ENCODE results near the gene ZNF488. TPM values are rescaled to one million over a fixed set of nuclear protein-coding genes. Genes with fewer than 3 reads are reported as not detected.

Gene ZNF488
- polyA plus RNA-seq, 1 of the 3 experiments (the other 2 are of a cell fraction): 0.59 TPM

DNA sequence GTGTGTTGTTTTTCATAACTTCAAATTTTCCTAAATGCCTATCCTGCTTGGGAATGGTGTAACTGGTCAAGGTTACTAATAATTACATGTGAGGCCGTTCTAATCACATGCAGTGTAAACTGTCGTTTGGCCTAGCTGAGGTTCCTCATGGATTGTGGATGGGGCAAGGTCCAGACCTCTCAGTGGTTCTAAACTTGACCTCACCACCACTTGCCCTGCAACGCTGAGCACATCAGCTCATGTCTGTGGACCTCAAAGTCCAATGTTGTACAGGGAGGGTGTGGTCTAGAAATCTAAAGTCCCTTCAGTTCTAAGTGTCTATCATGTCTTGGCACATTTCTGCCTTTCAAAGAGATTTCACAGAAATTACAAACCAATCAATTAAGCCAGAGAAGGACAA, 20.3 kb downstream of the ZNF488 start (continued):
- TF ChIP-seq, protein P1, sequence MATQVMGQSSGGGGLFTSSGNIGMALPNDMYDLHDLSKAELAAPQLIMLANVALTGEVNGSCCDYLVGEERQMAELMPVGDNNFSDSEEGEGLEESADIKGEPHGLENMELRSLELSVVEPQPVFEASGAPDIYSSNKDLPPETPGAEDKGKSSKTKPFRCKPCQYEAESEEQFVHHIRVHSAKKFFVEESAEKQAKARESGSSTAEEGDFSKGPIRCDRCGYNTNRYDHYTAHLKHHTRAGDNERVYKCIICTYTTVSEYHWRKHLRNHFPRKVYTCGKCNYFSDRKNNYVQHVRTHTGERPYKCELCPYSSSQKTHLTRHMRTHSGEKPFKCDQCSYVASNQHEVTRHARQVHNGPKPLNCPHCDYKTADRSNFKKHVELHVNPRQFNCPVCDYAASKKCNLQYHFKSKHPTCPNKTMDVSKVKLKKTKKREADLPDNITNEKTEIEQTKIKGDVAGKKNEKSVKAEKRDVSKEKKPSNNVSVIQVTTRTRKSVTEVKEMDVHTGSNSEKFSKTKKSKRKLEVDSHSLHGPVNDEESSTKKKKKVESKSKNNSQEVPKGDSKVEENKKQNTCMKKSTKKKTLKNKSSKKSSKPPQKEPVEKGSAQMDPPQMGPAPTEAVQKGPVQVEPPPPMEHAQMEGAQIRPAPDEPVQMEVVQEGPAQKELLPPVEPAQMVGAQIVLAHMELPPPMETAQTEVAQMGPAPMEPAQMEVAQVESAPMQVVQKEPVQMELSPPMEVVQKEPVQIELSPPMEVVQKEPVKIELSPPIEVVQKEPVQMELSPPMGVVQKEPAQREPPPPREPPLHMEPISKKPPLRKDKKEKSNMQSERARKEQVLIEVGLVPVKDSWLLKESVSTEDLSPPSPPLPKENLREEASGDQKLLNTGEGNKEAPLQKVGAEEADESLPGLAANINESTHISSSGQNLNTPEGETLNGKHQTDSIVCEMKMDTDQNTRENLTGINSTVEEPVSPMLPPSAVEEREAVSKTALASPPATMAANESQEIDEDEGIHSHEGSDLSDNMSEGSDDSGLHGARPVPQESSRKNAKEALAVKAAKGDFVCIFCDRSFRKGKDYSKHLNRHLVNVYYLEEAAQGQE (IDR thresholded peaks at IDR 0.05; ENCODE audit: low read depth, low read length): no peak
- no peak for TF ChIP-seq ELF1 (IDR thresholded peaks at IDR 0.05)
- TF ChIP-seq TAF1 (IDR thresholded peaks at IDR 0.05; ENCODE audit: borderline replicate concordance, low read depth, low read length): no peak

DNA sequence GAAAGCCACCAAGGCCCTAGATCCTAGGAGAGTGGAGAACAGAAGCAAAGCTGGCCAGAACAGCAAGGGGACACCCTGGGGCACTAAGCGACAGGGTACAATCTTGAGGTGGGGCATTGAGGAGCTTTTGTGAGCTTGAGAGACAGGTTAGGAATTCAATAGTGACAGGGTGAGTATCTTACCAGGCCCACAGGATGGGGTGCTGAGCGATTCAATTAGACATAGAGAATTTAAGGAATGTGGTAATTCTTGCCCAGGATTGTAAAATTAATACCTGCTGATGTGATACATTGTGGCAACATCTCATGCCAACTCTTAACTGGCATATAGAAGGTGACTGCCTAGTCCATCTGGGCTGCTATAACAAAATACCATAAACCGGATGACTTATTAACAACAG, 21.9 kb downstream of the ZNF488 start:
- WGBS (ENCODE audit: low lambda C conversion rate): 82% methylated on average over 3 of the region's 3 CpGs
- no peak overlapping the region for H3K4me3 ChIP-seq (ENCODE audit: low read depth in 2 of 2, low read length in 1 of 2)
- no peak overlapping the region for H3K4me2 ChIP-seq
- no peaks in the 10 kb centered on the region for H3K9me3 ChIP-seq
- peaks cover 3% of the 10 kb centered on the region for H3F3A ChIP-seq (replicated peaks; ENCODE audit: insufficient read depth)
- H2AFZ ChIP-seq (ENCODE audit: low read depth): no peak overlapping the region; the same call in 1 of the 2 replicates
- ChIA-PET CTCF (interaction anchor here (0.6 to 5.3 kb wide), 11 partner anchors 10 to 350 kb away, joined by 3 to 50 read pairs (median 5); partner anchors contain the start of gene RBP3), POLR2A (no interaction called here)
- no peaks in the 10 kb centered on the region for H3K79me2 ChIP-seq (ENCODE audit: insufficient read depth)
- no peak overlapping the region for H3K9ac ChIP-seq
- H3K9me2 ChIP-seq: no peaks in the 10 kb centered on the region
- TF ChIP-seq, protein P2, sequence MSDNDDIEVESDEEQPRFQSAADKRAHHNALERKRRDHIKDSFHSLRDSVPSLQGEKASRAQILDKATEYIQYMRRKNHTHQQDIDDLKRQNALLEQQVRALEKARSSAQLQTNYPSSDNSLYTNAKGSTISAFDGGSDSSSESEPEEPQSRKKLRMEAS (IDR thresholded peaks at IDR 0.05; ENCODE audit: low read depth): no peak
- TF ChIP-seq POLR2AphosphoS5 (IDR thresholded peaks at IDR 0.05; ENCODE audit: low read depth, low read length) (no peak), EZH2phosphoT487 (IDR thresholded peaks at IDR 0.05; ENCODE audit: borderline replicate concordance, low read depth) (no peak), SIN3A (IDR thresholded peaks at IDR 0.05; ENCODE audit: borderline replicate concordance, low read depth, low read length) (no peak), GATA2 (CRISPR knock-in tag; IDR thresholded peaks at IDR 0.05) (no peak), RXRA (IDR thresholded peaks at IDR 0.05; ENCODE audit: borderline replicate concordance, low read depth) (no peak), RCOR1 (IDR thresholded peaks at IDR 0.05; ENCODE audit: low read length) (no peak), GABPA (IDR thresholded peaks at IDR 0.05; ENCODE audit: low read depth) (no peak), MXI1 (IDR thresholded peaks at IDR 0.05; ENCODE audit: low read depth, low read length) (no peak), YY1 (IDR thresholded peaks at IDR 0.05; ENCODE audit: low read depth) (no peak), CHD2 (IDR thresholded peaks at IDR 0.05; ENCODE audit: low read length, partially characterized antibody) (no peak), RFX5 (IDR thresholded peaks at IDR 0.05; ENCODE audit: low read length) (no peak), TAF1 (IDR thresholded peaks at IDR 0.05; ENCODE audit: borderline replicate concordance, low read depth, low read length) (no peak)
- TF ChIP-seq, protein P3, sequence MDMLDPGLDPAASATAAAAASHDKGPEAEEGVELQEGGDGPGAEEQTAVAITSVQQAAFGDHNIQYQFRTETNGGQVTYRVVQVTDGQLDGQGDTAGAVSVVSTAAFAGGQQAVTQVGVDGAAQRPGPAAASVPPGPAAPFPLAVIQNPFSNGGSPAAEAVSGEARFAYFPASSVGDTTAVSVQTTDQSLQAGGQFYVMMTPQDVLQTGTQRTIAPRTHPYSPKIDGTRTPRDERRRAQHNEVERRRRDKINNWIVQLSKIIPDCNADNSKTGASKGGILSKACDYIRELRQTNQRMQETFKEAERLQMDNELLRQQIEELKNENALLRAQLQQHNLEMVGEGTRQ (IDR thresholded peaks at IDR 0.05; ENCODE audit: borderline replicate concordance, low read depth, low read length): no peak
- TF ChIP-seq, protein P4, sequence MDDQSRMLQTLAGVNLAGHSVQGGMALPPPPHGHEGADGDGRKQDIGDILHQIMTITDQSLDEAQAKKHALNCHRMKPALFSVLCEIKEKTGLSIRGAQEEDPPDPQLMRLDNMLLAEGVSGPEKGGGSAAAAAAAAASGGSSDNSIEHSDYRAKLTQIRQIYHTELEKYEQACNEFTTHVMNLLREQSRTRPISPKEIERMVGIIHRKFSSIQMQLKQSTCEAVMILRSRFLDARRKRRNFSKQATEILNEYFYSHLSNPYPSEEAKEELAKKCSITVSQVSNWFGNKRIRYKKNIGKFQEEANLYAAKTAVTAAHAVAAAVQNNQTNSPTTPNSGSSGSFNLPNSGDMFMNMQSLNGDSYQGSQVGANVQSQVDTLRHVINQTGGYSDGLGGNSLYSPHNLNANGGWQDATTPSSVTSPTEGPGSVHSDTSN (IDR thresholded peaks at IDR 0.05): no peak
- no peaks in the 10 kb centered on the region for H3K36me3 ChIP-seq (replicated peaks in 1 of 2; ENCODE audit: control insufficient read depth in 1 of 2, insufficient read depth in 2 of 2, low read length in 1 of 2)
- no peaks in the 10 kb centered on the region for H4K20me1 ChIP-seq (ENCODE audit: insufficient read depth)
- no peak for DNase-seq
- no peak overlapping the region for H3K27ac ChIP-seq (ENCODE audit: low read depth in 2 of 2, low read length in 1 of 2)
- H3K4me1 ChIP-seq (ENCODE audit: control insufficient read depth in 1 of 2, insufficient read depth in 2 of 2, low read depth in 1 of 2, low read length in 1 of 2): peaks cover 0 to 8% of the 10 kb centered on the region in 2 experiments; a peak in 1 of 4 replicates
- H3K27me3 ChIP-seq (ENCODE audit: insufficient read depth): no peaks in the 10 kb centered on the region
